Activated CD4-positive, alpha-beta T cell treated with anti-CD3 and anti-CD28 coated beads, Interleukin-2, amount 50 U/mL, for 16 hours (primary cell): ENCODE results near the gene NOD1.

Source experiments
- DNase-seq: peaks from one replicate; pipeline ENCODE4 v3.0.0-alpha.2; 2020

Gene NOD1

GRCh38 chr7:30470163-30470770 is 8.3 kb downstream of the NOD1 start:
- no peak for DNase-seq

GRCh38 chr7:30469303-30469702 is 9.3 kb downstream of the NOD1 start:
- no peak for DNase-seq

- DNase-seq, result no peak
These were observed 9.8 kb downstream of the NOD1 start for GRCh38 chr7:30468791-30469190.

- DNase-seq, result no peak
These were observed 10.5 kb downstream of the NOD1 start for GRCh38 chr7:30468041-30468440.

- no peak for DNase-seq
These were observed 11.3 kb downstream of the NOD1 start for GRCh38 chr7:30467271-30467670.

GRCh38 chr7:30466266-30466665 is 12.3 kb downstream of the NOD1 start:
- DNase-seq, result no peak

- DNase-seq, result no peak
These were observed 12.8 kb downstream of the NOD1 start for GRCh38 chr7:30465811-30466180.

- no peak for DNase-seq
These were observed 13.4 kb downstream of the NOD1 start for GRCh38 chr7:30465046-30465810.

GRCh38 chr7:30464231-30464671 is 14.3 kb downstream of the NOD1 start:
- no peak for DNase-seq

GRCh38 chr7:30463405-30464145 is 15.0 kb downstream of the NOD1 start:
- DNase-seq, result no peak

GRCh38 chr7:30462179-30462578 is 16.4 kb downstream of the NOD1 start:
- no peak for DNase-seq

GRCh38 chr7:30460246-30460633 is 18.3 kb downstream of the NOD1 start:
- no peak for DNase-seq

- no peak for DNase-seq
These were observed 18.9 kb downstream of the NOD1 start for GRCh38 chr7:30459591-30460245.

GRCh38 chr7:30458311-30458710 is 20.3 kb downstream of the NOD1 start:
- DNase-seq, result no peak

- no peak for DNase-seq
These were observed 24.7 kb downstream of the NOD1 start for GRCh38 chr7:30453921-30454320.

- no peak for DNase-seq
These were observed 25.6 kb downstream of the NOD1 start for GRCh38 chr7:30453016-30453415.

- no peak for DNase-seq
These were observed 26.2 kb downstream of the NOD1 start for GRCh38 chr7:30452280-30452930.

GRCh38 chr7:30451539-30452279 is 26.9 kb downstream of the NOD1 start:
- DNase-seq, result no peak

- no peak for DNase-seq
These were observed 27.5 kb downstream of the NOD1 start for GRCh38 chr7:30450983-30451497.

- no peak for DNase-seq
These were observed 28.2 kb downstream of the NOD1 start for GRCh38 chr7:30450240-30450982.
